Sciatic nerve (tissue), 2 donors: Measurements from ENCODE around the gene DCHS2. TPM values are rescaled to one million over a fixed set of nuclear protein-coding genes. Genes with fewer than 3 reads are reported as not detected.
"Not testable (repeated sequence)": the region's sequence is repeated elsewhere in the genome, so short reads cannot be mapped to it uniquely, and the experiment has no call there.

Source experiments
- ATAC-seq: fragments of 200-7000 bp; cut with Tn5 transposase; one replicate; pipeline ENCODE4 v1.9.1; 2020; ENCODE audit warnings: mild to moderate bottlenecking, moderate library complexity
- DNase-seq: peaks from one replicate; pipeline ENCODE4 v3.0.0-alpha.2; 2020; ENCODE audit warnings: low spot score
- intact Hi-C: fragments of 100-400 bp; cut with DNase I; formaldehyde crosslinking; loops from one replicate; pipeline ENCODE4 v1.14.2; 2022
- total RNA-seq: library from RNA; stranded (reverse); fragmentation: NEBNext Ultra II Directional; extraction: Animal tissue kit (Norgen Biotek cat#: 25700); gene quantifications from one replicate; pipeline ENCODE4 v1.2.1, GENCODE V29; 2021
- donor health status: DM: no; HTN: no; CAD: no.
- donor health status: DM: no; HTN: no; CAD: no.

The DCHS2 gene
- total RNA-seq, 1 donor from 2014 or later: not detected

- ATAC-seq (no peak), DNase-seq (no peak)
- intact Hi-C loops: no loop called here
Observed at GRCh38 chr4:154305616-154306015, 186.0 kb downstream of the DCHS2 start.

GRCh38 chr4:154304679-154305078 is 186.9 kb downstream of the DCHS2 start:
- ATAC-seq: no peak
- intact Hi-C loops: no loop called here
- DNase-seq: no peak

- ATAC-seq (no peak), DNase-seq (no peak)
- intact Hi-C loops: no loop called here
Observed at GRCh38 chr4:154294652-154295350, 196.8 kb downstream of the DCHS2 start.

- DNase-seq (no peak), ATAC-seq (no peak)
- intact Hi-C loops: no loop called here
Observed at GRCh38 chr4:154293427-154293826, 198.2 kb downstream of the DCHS2 start.

- intact Hi-C loops: no loop called here
- ATAC-seq: no peak
- DNase-seq: no peak
Observed at GRCh38 chr4:154292589-154292988, 199.0 kb downstream of the DCHS2 start.

- ATAC-seq (no peak), DNase-seq (no peak)
- intact Hi-C loops: no loop called here
Observed at GRCh38 chr4:154277172-154277571, 214.4 kb downstream of the DCHS2 start.

GRCh38 chr4:154276496-154276895 is 215.1 kb downstream of the DCHS2 start:
- intact Hi-C loops: no loop called here
- ATAC-seq (no peak), DNase-seq (no peak)

GRCh38 chr4:154254999-154255398 is 236.6 kb downstream of the DCHS2 start:
- ATAC-seq: no peak
- intact Hi-C loops: no loop called here

GRCh38 chr4:154234576-154234975 is 257.0 kb downstream of the DCHS2 start:
- intact Hi-C loops: no loop called here
- ATAC-seq (no peak), DNase-seq (no peak)

More at GRCh38 chr4:154254999-154255398, 236.6 kb downstream of the DCHS2 start:
- DNase-seq: no peak

GRCh38 chr4:154231806-154232478 is 259.7 kb downstream of the DCHS2 start:
- ATAC-seq: no peak
- intact Hi-C loops: no loop called here
- DNase-seq: no peak

- ATAC-seq (no peak), DNase-seq (no peak)
- intact Hi-C loops: no loop called here
Observed at GRCh38 chr4:154230723-154231122, 260.9 kb downstream of the DCHS2 start.

- intact Hi-C loops: no loop called here
- DNase-seq: no peak
- ATAC-seq: no peak
Observed at GRCh38 chr4:154230091-154230490, 261.5 kb downstream of the DCHS2 start.

GRCh38 chr4:154222875-154223274 is 268.7 kb downstream of the DCHS2 start:
- DNase-seq: no peak
- no peak for ATAC-seq
- intact Hi-C loops: no loop called here

GRCh38 chr4:154218051-154218450 is 273.5 kb downstream of the DCHS2 start:
- no peak for ATAC-seq
- no peak for DNase-seq
- intact Hi-C loops: no loop called here

- ATAC-seq, DNase-seq, intact Hi-C loops: not testable (repeated sequence)
Observed at GRCh38 chr4:154217384-154217783, 274.2 kb downstream of the DCHS2 start.

- intact Hi-C loops: no loop called here
- DNase-seq (no peak), ATAC-seq (no peak)
Observed at GRCh38 chr4:154211506-154211905, 280.1 kb downstream of the DCHS2 start.

- ATAC-seq (no peak), DNase-seq (no peak)
- intact Hi-C loops: no loop called here
Observed at GRCh38 chr4:154208424-154208823, 283.2 kb downstream of the DCHS2 start.

GRCh38 chr4:154205471-154205870 is 286.1 kb downstream of the DCHS2 start:
- intact Hi-C loops: no loop called here
- DNase-seq (no peak), ATAC-seq (no peak)

- ATAC-seq: no peak
- DNase-seq: no peak
- intact Hi-C loops: no loop called here
Observed at GRCh38 chr4:154194649-154195048, 296.9 kb downstream of the DCHS2 start.

GRCh38 chr4:154192585-154192984 is 299.0 kb downstream of the DCHS2 start:
- ATAC-seq (no peak), DNase-seq (no peak)
- intact Hi-C loops: no loop called here

- intact Hi-C loops: no loop called here
Observed at GRCh38 chr4:154189346-154189745, 302.3 kb downstream of the DCHS2 start.

More at GRCh38 chr4:154189346-154189745, 302.3 kb downstream of the DCHS2 start:
- ATAC-seq: no peak
- DNase-seq: no peak
